Measurements from ENCODE around the gene PLA2R1.

Gene PLA2R1

DNA sequence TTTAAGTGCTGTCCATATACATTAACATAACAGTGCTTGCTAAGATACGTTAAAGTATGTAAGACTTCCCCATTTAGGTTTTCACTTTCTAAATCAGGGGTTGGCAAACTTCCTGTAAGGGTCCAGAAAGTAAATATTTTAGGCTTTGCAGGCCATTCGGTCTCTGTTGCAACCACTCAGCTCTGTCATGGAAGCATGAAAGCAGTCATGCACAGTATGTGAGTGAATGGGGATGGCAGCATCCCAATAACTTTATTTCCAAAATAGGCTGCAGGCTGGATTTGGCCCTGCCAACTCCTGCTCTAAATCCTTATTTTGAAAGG is 128.7 kb downstream of the PLA2R1 start:
- Histone ChIP-seq H3K4me3 (ENCODE audit: insufficient read depth in 1 of 2, low read depth in 1 of 2, low read length in 2 of 2) (no peak overlapping the region), H2AFZ (ENCODE audit: low read depth, low read length) (no peak overlapping the region), H3K4me1 (ENCODE audit: control insufficient read depth, insufficient read depth, low read depth, low read length) (no peaks in the 10 kb centered on the region), H3K4ac (ENCODE audit: low read depth in 1 of 2, low read length in 2 of 2) (no peak overlapping the region), H3K79me1 (replicated peaks; ENCODE audit: low read length, poor library complexity, severe bottlenecking) (no peaks in the 10 kb centered on the region), H3K27me3 (ENCODE audit: control insufficient read depth in 1 of 2, insufficient read depth in 1 of 2, low read length in 2 of 2) (no peaks in the 10 kb centered on the region), H3K4me2 (ENCODE audit: low read length, poor library complexity, severe bottlenecking) (no peak overlapping the region), H3K18ac (ENCODE audit: low read depth in 1 of 2, low read length in 2 of 2) (no peak overlapping the region), H2BK120ac (ENCODE audit: low read depth, low read length) (no peak overlapping the region), H2BK12ac (ENCODE audit: low read length in 2 of 2) (no peak overlapping the region), H3K36me3 (ENCODE audit: control insufficient read depth in 1 of 2, insufficient read depth in 2 of 2, low read depth in 1 of 2, low read length in 2 of 2) (peaks cover 3 to 14% of the 10 kb centered on the region in 2 experiments), H3K14ac (ENCODE audit: low read length in 2 of 2) (no peak overlapping the region), H3K9me3 (ENCODE audit: control insufficient read depth, low read length) (no peaks in the 10 kb centered on the region), H3K9ac (ENCODE audit: low read length) (no peak overlapping the region), H3K23ac (ENCODE audit: low read length in 2 of 2) (no peak overlapping the region), H2BK15ac (ENCODE audit: low read depth, poor library complexity, severe bottlenecking) (no peak overlapping the region), H2BK5ac (ENCODE audit: low read depth, low read length, poor library complexity, severe bottlenecking) (no peak overlapping the region), H4K8ac (ENCODE audit: low read length) (no peak overlapping the region), H3K27ac (ENCODE audit: low read length, poor library complexity, severe bottlenecking) (no peak overlapping the region), H2AK5ac (ENCODE audit: low read length, severe bottlenecking) (no peak overlapping the region), H4K91ac (ENCODE audit: low read length) (no peak overlapping the region)
- 44% methylated on average over 2 of the region's 2 CpGs for WGBS
- DNase-seq, result peak; percentile 23

GRCh38 chr2:159933040-159933726 is 129.2 kb downstream of the PLA2R1 start:
- H2AK5ac ChIP-seq (ENCODE audit: low read length, severe bottlenecking), result no peak overlapping the region
- no peaks in the 10 kb centered on the region for H3K4me1 ChIP-seq (ENCODE audit: control insufficient read depth, insufficient read depth, low read depth, low read length)
- no peak overlapping the region for H4K91ac ChIP-seq (ENCODE audit: low read length)
- no peak overlapping the region for H3K23ac ChIP-seq (ENCODE audit: low read length in 2 of 2)
- no peak overlapping the region for H3K4ac ChIP-seq (ENCODE audit: low read depth in 1 of 2, low read length in 2 of 2)
- no peak overlapping the region for H2BK5ac ChIP-seq (ENCODE audit: low read depth, low read length, poor library complexity, severe bottlenecking)
- H2BK12ac ChIP-seq (ENCODE audit: low read length in 2 of 2), result no peak overlapping the region
- H3K36me3 ChIP-seq (ENCODE audit: control insufficient read depth in 1 of 2, insufficient read depth in 2 of 2, low read depth in 1 of 2, low read length in 2 of 2), result peaks cover under 1 to 11% of the 10 kb centered on the region in 2 experiments
- no peak overlapping the region for H2BK15ac ChIP-seq (ENCODE audit: low read depth, poor library complexity, severe bottlenecking)
- DNase-seq, result no peak
- H3K9ac ChIP-seq (ENCODE audit: low read length), result no peak overlapping the region
- no peak overlapping the region for H4K8ac ChIP-seq (ENCODE audit: low read length)
- 94% methylated on average over 1 of the region's 2 CpGs for WGBS
- H3K79me1 ChIP-seq (replicated peaks; ENCODE audit: low read length, poor library complexity, severe bottlenecking), result no peaks in the 10 kb centered on the region
- H3K14ac ChIP-seq (ENCODE audit: low read length in 2 of 2), result no peak overlapping the region
- H3K27ac ChIP-seq (ENCODE audit: low read length, poor library complexity, severe bottlenecking), result no peak overlapping the region
- H3K4me3 ChIP-seq (ENCODE audit: insufficient read depth in 1 of 2, low read depth in 1 of 2, low read length in 2 of 2), result no peak overlapping the region
- H2AFZ ChIP-seq (ENCODE audit: low read depth, low read length), result no peak overlapping the region
- no peaks in the 10 kb centered on the region for H3K9me3 ChIP-seq (ENCODE audit: control insufficient read depth, low read length)
- no peaks in the 10 kb centered on the region for H3K27me3 ChIP-seq (ENCODE audit: control insufficient read depth in 1 of 2, insufficient read depth in 1 of 2, low read length in 2 of 2)
- H3K18ac ChIP-seq (ENCODE audit: low read depth in 1 of 2, low read length in 2 of 2), result no peak overlapping the region
- no peak overlapping the region for H3K4me2 ChIP-seq (ENCODE audit: low read length, poor library complexity, severe bottlenecking)
- no peak overlapping the region for H2BK120ac ChIP-seq (ENCODE audit: low read depth, low read length)

DNA sequence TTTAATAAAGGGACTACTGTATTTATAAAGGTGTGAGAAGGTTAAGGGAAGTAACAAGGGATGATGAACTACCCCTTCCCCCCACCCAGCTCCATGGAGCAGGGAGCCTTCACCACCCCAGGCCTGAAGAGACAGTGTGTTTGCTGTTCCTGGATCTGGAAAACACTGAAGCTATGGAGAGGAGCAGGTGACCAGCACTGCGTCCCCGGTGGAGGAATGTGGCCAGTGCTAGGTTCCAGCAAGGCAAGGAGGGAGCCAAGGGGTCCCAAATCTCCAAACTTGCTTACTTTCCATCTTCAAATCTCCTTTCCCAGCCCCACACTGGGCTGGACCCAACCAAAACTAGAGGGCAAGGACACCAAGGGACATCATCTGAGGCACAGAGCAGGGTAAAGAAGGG is 135.7 kb downstream of the PLA2R1 start:
- H2BK12ac ChIP-seq (ENCODE audit: low read length in 2 of 2), result no peak overlapping the region
- no CpG with 5 or more reads among the region's 2 CpGs for WGBS

DNA sequence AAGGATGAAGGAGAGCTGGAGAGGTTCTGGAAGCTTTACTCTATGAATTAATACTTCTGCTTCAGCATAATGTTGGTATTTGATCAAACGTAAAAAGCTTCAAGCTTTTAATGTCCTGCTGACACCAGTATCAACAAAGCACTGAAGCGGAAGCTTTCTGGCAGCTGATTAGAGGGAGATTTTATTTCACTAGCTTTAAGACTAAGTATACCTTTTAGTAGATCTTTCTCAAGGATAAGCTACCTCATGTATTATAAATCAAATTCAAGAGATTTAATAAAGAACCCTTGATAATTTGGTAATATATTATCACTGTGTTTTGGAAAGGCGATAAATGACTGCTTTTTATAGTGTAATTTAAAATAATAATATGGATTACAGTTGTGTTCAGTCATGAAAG is 136.4 kb downstream of the PLA2R1 start:
- H3K14ac ChIP-seq (ENCODE audit: low read length in 2 of 2), result no peak overlapping the region
- no peak overlapping the region for H2BK12ac ChIP-seq (ENCODE audit: low read length in 2 of 2)
- H3K4ac ChIP-seq (ENCODE audit: low read depth in 1 of 2, low read length in 2 of 2), result no peak overlapping the region
- no peaks in the 10 kb centered on the region for H3K79me1 ChIP-seq (replicated peaks; ENCODE audit: low read length, poor library complexity, severe bottlenecking)
- no peak overlapping the region for H4K8ac ChIP-seq (ENCODE audit: low read length)
- H3K4me1 ChIP-seq (ENCODE audit: control insufficient read depth, insufficient read depth, low read depth, low read length), result peaks cover 3% of the 10 kb centered on the region
- H2AFZ ChIP-seq (ENCODE audit: low read depth, low read length), result no peak overlapping the region
- WGBS, result 100% methylated on average over 1 of the region's 3 CpGs
- no peak overlapping the region for H2BK15ac ChIP-seq (ENCODE audit: low read depth, poor library complexity, severe bottlenecking)
- no peak for DNase-seq
- no peaks in the 10 kb centered on the region for H3K27me3 ChIP-seq (ENCODE audit: control insufficient read depth in 1 of 2, insufficient read depth in 1 of 2, low read length in 2 of 2)
- H2BK5ac ChIP-seq (ENCODE audit: low read depth, low read length, poor library complexity, severe bottlenecking), result no peak overlapping the region
- H2AK5ac ChIP-seq (ENCODE audit: low read length, severe bottlenecking), result no peak overlapping the region
- H3K4me3 ChIP-seq (ENCODE audit: insufficient read depth in 1 of 2, low read depth in 1 of 2, low read length in 2 of 2), result no peak overlapping the region
- no peak overlapping the region for H3K27ac ChIP-seq (ENCODE audit: low read length, poor library complexity, severe bottlenecking)
- H3K18ac ChIP-seq (ENCODE audit: low read depth in 1 of 2, low read length in 2 of 2), result no peak overlapping the region
- H3K9ac ChIP-seq (ENCODE audit: low read length), result no peak overlapping the region
- no peak overlapping the region for H3K23ac ChIP-seq (ENCODE audit: low read length in 2 of 2)
- no peak overlapping the region for H2BK120ac ChIP-seq (ENCODE audit: low read depth, low read length)
- peaks cover 0 to 9% of the 10 kb centered on the region in 2 experiments for H3K36me3 ChIP-seq (ENCODE audit: control insufficient read depth in 1 of 2, insufficient read depth in 2 of 2, low read depth in 1 of 2, low read length in 2 of 2)
- no peak overlapping the region for H4K91ac ChIP-seq (ENCODE audit: low read length)
- no peaks in the 10 kb centered on the region for H3K9me3 ChIP-seq (ENCODE audit: control insufficient read depth, low read length)
- no peak overlapping the region for H3K4me2 ChIP-seq (ENCODE audit: low read length, poor library complexity, severe bottlenecking)

More for the DNA sequence above, 135.7 kb downstream of the PLA2R1 start:
- Histone ChIP-seq H3K4me1 (ENCODE audit: control insufficient read depth, insufficient read depth, low read depth, low read length) (peaks cover under 1% of the 10 kb centered on the region), H4K91ac (ENCODE audit: low read length) (no peak overlapping the region), H3K9me3 (ENCODE audit: control insufficient read depth, low read length) (no peaks in the 10 kb centered on the region), H4K8ac (ENCODE audit: low read length) (no peak overlapping the region), H3K27ac (ENCODE audit: low read length, poor library complexity, severe bottlenecking) (no peak overlapping the region), H3K4me3 (ENCODE audit: insufficient read depth in 1 of 2, low read depth in 1 of 2, low read length in 2 of 2) (no peak overlapping the region), H2BK15ac (ENCODE audit: low read depth, poor library complexity, severe bottlenecking) (no peak overlapping the region), H2AFZ (ENCODE audit: low read depth, low read length) (no peak overlapping the region), H3K18ac (ENCODE audit: low read depth in 1 of 2, low read length in 2 of 2) (no peak overlapping the region), H3K4ac (ENCODE audit: low read depth in 1 of 2, low read length in 2 of 2) (no peak overlapping the region), H2BK120ac (ENCODE audit: low read depth, low read length) (no peak overlapping the region), H3K27me3 (ENCODE audit: control insufficient read depth in 1 of 2, insufficient read depth in 1 of 2, low read length in 2 of 2) (no peaks in the 10 kb centered on the region), H3K4me2 (ENCODE audit: low read length, poor library complexity, severe bottlenecking) (no peak overlapping the region), H2AK5ac (ENCODE audit: low read length, severe bottlenecking) (no peak overlapping the region), H3K36me3 (ENCODE audit: control insufficient read depth in 1 of 2, insufficient read depth in 2 of 2, low read depth in 1 of 2, low read length in 2 of 2) (peaks cover 0 to 9% of the 10 kb centered on the region in 2 experiments), H3K23ac (ENCODE audit: low read length in 2 of 2) (no peak overlapping the region), H3K9ac (ENCODE audit: low read length) (no peak overlapping the region), H3K14ac (ENCODE audit: low read length in 2 of 2) (no peak overlapping the region), H3K79me1 (replicated peaks; ENCODE audit: low read length, poor library complexity, severe bottlenecking) (no peaks in the 10 kb centered on the region), H2BK5ac (ENCODE audit: low read depth, low read length, poor library complexity, severe bottlenecking) (no peak overlapping the region)
- no peak for DNase-seq
